ENCODE data around the gene SIX4.

SIX4 gene

GRCh38 chr14:60721326-60722106 is 2.6 kb downstream of the SIX4 start:
- peaks cover 18% of the 10 kb centered on the region for H3K79me2 ChIP-seq (ENCODE audit: control insufficient read depth, insufficient read depth, low read length, poor library complexity)
- no peak overlapping the region for H3K14ac ChIP-seq (ENCODE audit: low read length)
- H2BK12ac ChIP-seq (ENCODE audit: low read length), result no peak overlapping the region
- peak overlapping the region; percentile 86 for H3K4me3 ChIP-seq (ENCODE audit: low read depth, low read length)
- no peak overlapping the region for H2BK120ac ChIP-seq (ENCODE audit: insufficient read depth, low read length, poor library complexity)
- peak overlapping the region; percentile 1 for H3K4ac ChIP-seq (ENCODE audit: low read depth, low read length)
- no peaks in the 10 kb centered on the region for H3K27me3 ChIP-seq (ENCODE audit: insufficient read depth, low read length)
- peak overlapping the region; percentile 77 for H2AFZ ChIP-seq (ENCODE audit: insufficient read depth, low read length, poor library complexity)
- H4K12ac ChIP-seq (ENCODE audit: low read depth, low read length), result no peak overlapping the region
- peak overlapping the region; percentile 89 for H3K27ac ChIP-seq (ENCODE audit: low read depth, low read length)
- H3K9me3 ChIP-seq (ENCODE audit: insufficient read depth, low read depth, low read length), result no peaks in the 10 kb centered on the region
- H3K4me2 ChIP-seq (ENCODE audit: low read length), result peak overlapping the region; percentile 100
- peaks cover 18% of the 10 kb centered on the region for H3K79me1 ChIP-seq (ENCODE audit: low read length)
- no CpG with 5 or more reads among the region's 70 CpGs for WGBS (ENCODE audit: extremely low coverage, insufficient coverage, insufficient read length)
- peak overlapping the region; percentile 4 for H4K91ac ChIP-seq (ENCODE audit: low read depth, low read length)
- H3K36me3 ChIP-seq (ENCODE audit: control insufficient read depth in 1 of 2, insufficient read depth in 2 of 2, low read length in 2 of 2), result peaks cover 7 to 12% of the 10 kb centered on the region in 2 experiments
- peak; percentile 36 to 51 for DNase-seq
- H3K18ac ChIP-seq (ENCODE audit: low read length), result peak overlapping the region; percentile 12
- H3K9ac ChIP-seq (ENCODE audit: low read length), result peak overlapping the region; percentile 79
- no peak overlapping the region for H4K8ac ChIP-seq (ENCODE audit: low read depth, low read length)
- H2BK5ac ChIP-seq (ENCODE audit: low read depth, low read length, poor library complexity), result no peak overlapping the region
- H3K23ac ChIP-seq (ENCODE audit: low read length), result no peak overlapping the region
- peaks cover 5% of the 10 kb centered on the region in 2 experiments for H3K4me1 ChIP-seq (ENCODE audit: control insufficient read depth in 1 of 2, insufficient read depth in 2 of 2, low read length in 2 of 2)
- H2AK5ac ChIP-seq (ENCODE audit: low read length), result no peak overlapping the region

DNA sequence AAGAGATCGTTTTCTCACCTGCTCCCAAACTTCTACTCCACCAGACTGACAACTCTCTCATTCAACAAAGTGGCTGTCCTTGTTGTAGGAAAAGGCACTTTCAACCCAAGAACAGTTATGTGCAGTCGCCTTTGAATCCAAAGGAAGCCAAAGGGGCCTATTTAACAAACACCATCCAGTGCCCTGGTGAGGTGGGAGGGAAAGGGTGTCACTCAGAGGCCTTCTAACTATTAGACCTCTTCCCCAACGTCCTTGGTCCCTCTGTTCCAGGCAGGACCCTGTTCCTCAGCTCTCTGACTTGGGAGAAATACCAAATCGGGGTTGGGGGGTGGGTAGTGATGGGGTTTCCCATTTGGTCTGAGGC is 3.2 kb downstream of the SIX4 start:
- Histone ChIP-seq H4K91ac (ENCODE audit: low read depth, low read length) (no peak overlapping the region), H2BK5ac (ENCODE audit: low read depth, low read length, poor library complexity) (no peak overlapping the region)
- no CpG with 5 or more reads among the region's 4 CpGs for WGBS (ENCODE audit: extremely low coverage, insufficient coverage, insufficient read length)

GRCh38 chr14:60720391-60720790 is 3.8 kb downstream of the SIX4 start:
- no peak overlapping the region for H4K8ac ChIP-seq (ENCODE audit: low read depth, low read length)
- no peaks in the 10 kb centered on the region for H3K9me3 ChIP-seq (ENCODE audit: insufficient read depth, low read depth, low read length)
- H3K4me3 ChIP-seq (ENCODE audit: low read depth, low read length), result no peak overlapping the region
- no peak overlapping the region for H3K9ac ChIP-seq (ENCODE audit: low read length)
- H3K4me1 ChIP-seq (ENCODE audit: control insufficient read depth in 1 of 2, insufficient read depth in 2 of 2, low read length in 2 of 2), result peaks cover 5% of the 10 kb centered on the region in 2 experiments
- H3K4me2 ChIP-seq (ENCODE audit: low read length), result no peak overlapping the region
- H3K4ac ChIP-seq (ENCODE audit: low read depth, low read length), result no peak overlapping the region
- H3K27ac ChIP-seq (ENCODE audit: low read depth, low read length), result no peak overlapping the region
- no peak overlapping the region for H2BK120ac ChIP-seq (ENCODE audit: insufficient read depth, low read length, poor library complexity)
- peaks cover 18% of the 10 kb centered on the region for H3K79me2 ChIP-seq (ENCODE audit: control insufficient read depth, insufficient read depth, low read length, poor library complexity)
- no CpG with 5 or more reads among the region's 1 CpG for WGBS (ENCODE audit: extremely low coverage, insufficient coverage, insufficient read length)
- no peak overlapping the region for H2BK5ac ChIP-seq (ENCODE audit: low read depth, low read length, poor library complexity)
- H2BK12ac ChIP-seq (ENCODE audit: low read length), result no peak overlapping the region
- no peak overlapping the region for H3K23ac ChIP-seq (ENCODE audit: low read length)
- no peak overlapping the region for H2AK5ac ChIP-seq (ENCODE audit: low read length)
- H3K79me1 ChIP-seq (ENCODE audit: low read length), result peaks cover 18% of the 10 kb centered on the region
- no peak overlapping the region for H4K12ac ChIP-seq (ENCODE audit: low read depth, low read length)
- no peak overlapping the region for H3K14ac ChIP-seq (ENCODE audit: low read length)
- no peaks in the 10 kb centered on the region for H3K27me3 ChIP-seq (ENCODE audit: insufficient read depth, low read length)
- H4K91ac ChIP-seq (ENCODE audit: low read depth, low read length), result no peak overlapping the region
- no peak overlapping the region for H2AFZ ChIP-seq (ENCODE audit: insufficient read depth, low read length, poor library complexity)
- DNase-seq, result no peak
- H3K18ac ChIP-seq (ENCODE audit: low read length), result no peak overlapping the region
- peaks cover 7 to 12% of the 10 kb centered on the region in 2 experiments for H3K36me3 ChIP-seq (ENCODE audit: control insufficient read depth in 1 of 2, insufficient read depth in 2 of 2, low read length in 2 of 2)

More for the DNA sequence above, 3.2 kb downstream of the SIX4 start:
- Histone ChIP-seq H3K9ac (ENCODE audit: low read length) (peak overlapping the region; percentile 3), H4K8ac (ENCODE audit: low read depth, low read length) (no peak overlapping the region), H2AFZ (ENCODE audit: insufficient read depth, low read length, poor library complexity) (peak overlapping the region; percentile 44), H2BK120ac (ENCODE audit: insufficient read depth, low read length, poor library complexity) (no peak overlapping the region), H3K23ac (ENCODE audit: low read length) (no peak overlapping the region), H3K14ac (ENCODE audit: low read length) (no peak overlapping the region), H3K79me1 (ENCODE audit: low read length) (peaks cover 18% of the 10 kb centered on the region), H3K9me3 (ENCODE audit: insufficient read depth, low read depth, low read length) (no peaks in the 10 kb centered on the region), H3K36me3 (ENCODE audit: control insufficient read depth in 1 of 2, insufficient read depth in 2 of 2, low read length in 2 of 2) (peaks cover 7 to 12% of the 10 kb centered on the region in 2 experiments), H3K27ac (ENCODE audit: low read depth, low read length) (no peak overlapping the region), H2BK12ac (ENCODE audit: low read length) (no peak overlapping the region), H4K12ac (ENCODE audit: low read depth, low read length) (no peak overlapping the region), H3K4me2 (ENCODE audit: low read length) (peak overlapping the region; percentile 100), H3K4ac (ENCODE audit: low read depth, low read length) (no peak overlapping the region), H3K4me1 (ENCODE audit: control insufficient read depth in 1 of 2, insufficient read depth in 2 of 2, low read length in 2 of 2) (peaks cover 5% of the 10 kb centered on the region in 2 experiments), H3K4me3 (ENCODE audit: low read depth, low read length) (peak overlapping the region; percentile 86), H2AK5ac (ENCODE audit: low read length) (no peak overlapping the region), H3K18ac (ENCODE audit: low read length) (no peak overlapping the region), H3K79me2 (ENCODE audit: control insufficient read depth, insufficient read depth, low read length, poor library complexity) (peaks cover 18% of the 10 kb centered on the region), H3K27me3 (ENCODE audit: insufficient read depth, low read length) (no peaks in the 10 kb centered on the region)
- no peak for DNase-seq

- Histone ChIP-seq H3K9me3 (ENCODE audit: insufficient read depth, low read depth, low read length) (no peaks in the 10 kb centered on the region), H3K4me2 (ENCODE audit: low read length) (no peak overlapping the region), H4K91ac (ENCODE audit: low read depth, low read length) (no peak overlapping the region), H3K14ac (ENCODE audit: low read length) (no peak overlapping the region), H3K79me2 (ENCODE audit: control insufficient read depth, insufficient read depth, low read length, poor library complexity) (no peaks in the 10 kb centered on the region), H3K27ac (ENCODE audit: low read depth, low read length) (no peak overlapping the region), H2BK120ac (ENCODE audit: insufficient read depth, low read length, poor library complexity) (no peak overlapping the region), H2BK5ac (ENCODE audit: low read depth, low read length, poor library complexity) (no peak overlapping the region), H2AFZ (ENCODE audit: insufficient read depth, low read length, poor library complexity) (no peak overlapping the region), H3K27me3 (ENCODE audit: insufficient read depth, low read length) (no peaks in the 10 kb centered on the region), H3K18ac (ENCODE audit: low read length) (no peak overlapping the region), H2AK5ac (ENCODE audit: low read length) (no peak overlapping the region), H2BK12ac (ENCODE audit: low read length) (no peak overlapping the region), H3K9ac (ENCODE audit: low read length) (no peak overlapping the region), H3K4me1 (ENCODE audit: control insufficient read depth in 1 of 2, insufficient read depth in 2 of 2, low read length in 2 of 2) (no peaks in the 10 kb centered on the region), H3K23ac (ENCODE audit: low read length) (no peak overlapping the region), H3K4ac (ENCODE audit: low read depth, low read length) (no peak overlapping the region), H3K4me3 (ENCODE audit: low read depth, low read length) (no peak overlapping the region), H4K8ac (ENCODE audit: low read depth, low read length) (no peak overlapping the region), H3K79me1 (ENCODE audit: low read length) (no peaks in the 10 kb centered on the region), H4K12ac (ENCODE audit: low read depth, low read length) (no peak overlapping the region), H3K36me3 (ENCODE audit: control insufficient read depth in 1 of 2, insufficient read depth in 2 of 2, low read length in 2 of 2) (peaks cover 3 to 5% of the 10 kb centered on the region in 2 experiments)
- peak; percentile 27 to 52 for DNase-seq
- WGBS (ENCODE audit: extremely low coverage, insufficient coverage, insufficient read length), result no CpG with 5 or more reads among the region's 6 CpGs
Measured at GRCh38 chr14:60713513-60713912, 10.6 kb downstream of the SIX4 start.
